Pancreas (tissue), 10 donors: Measurements from ENCODE around the gene MAPK1. TPM values are rescaled to one million over a fixed set of nuclear protein-coding genes. Genes with fewer than 3 reads are reported as not detected.
A peak's percentile ranks its signal among the peaks of the same experiment; 100 is the strongest.

ENCODE experiments used
- ATAC-seq, 4 donors: fragments of 200-7000 bp; cut with Tn5 transposase; one replicate each; pipeline versions ENCODE4 v1.8.0 to v1.9.1; 2020; ENCODE audit warnings: mild to moderate bottlenecking in 4 of 4, moderate library complexity in 4 of 4
- DNase-seq, 6 donors: peaks; one replicate each; pipeline ENCODE4 v3.0.0-alpha.2; 2020
- FAIRE-seq: peaks from 2 replicates; lab custom pipeline; 2012; peaks lifted over from hg19 to GRCh38; lab: Jason Lieb, UNC
- H3K27ac ChIP-seq, 4 donors: fragments of 200-600 bp; sonication (generic); 1 replicate in 3 of 4; 2 replicates in 1 of 4; pipeline versions ENCODE4 v1.5.0 to v1.8.0; 2020
- H3K27me3 ChIP-seq, 4 donors: fragments of 200-600 bp; one replicate each; pipeline ENCODE4 v1.8.0; 2021
- H3K36me3 ChIP-seq, 3 donors: fragments of 200-600 bp; sonication (generic) in 1 of 3; one replicate each; pipeline versions ENCODE4 v1.5.0 to v1.8.0; 2020 to 2021
- H3K4me1 ChIP-seq, 3 donors: fragments of 200-600 bp; one replicate each; pipeline ENCODE4 v1.8.0; 2021
- H3K4me3 ChIP-seq, 4 donors: fragments of 200-600 bp; sonication (generic) in 2 of 4; one replicate each; pipeline versions ENCODE4 v1.5.0 to v1.8.0; 2020 to 2021
- H3K9me3 ChIP-seq, 4 donors: fragments of 200-600 bp; one replicate each; pipeline ENCODE4 v1.8.0; 2021
- WGBS, 2 donors: extraction: QIAGEN DNeasy Blood & Tissue Kit; methylation state at CpG; one replicate each; pipeline ENCODE4 v1.1.7; 2013; 5-methylcytosine and 5-hydroxymethylcytosine counted together
- intact Hi-C, 3 donors: fragments of 100-400 bp; cut with DNase I; formaldehyde crosslinking; loops; one replicate each; pipeline versions ENCODE4 v1.11.1 to v1.14.2; 2022
- polyA plus RNA-seq, 2 donors: library from polyadenylated mRNA; stranded (reverse); fragments of 200-250 nt; gene quantifications; one replicate each; pipeline ENCODE4 v1.2.3, GENCODE V29; 2013
- total RNA-seq, 6 donors: library from RNA; stranded (reverse); fragmentation: NEBNext Ultra II Directional in 4 of 6; extraction: Animal tissue kit (Norgen Biotek cat#: 25700) in 4 of 6; gene quantifications; one replicate each; pipeline versions ENCODE4 v1.2.1 to v1.2.4, GENCODE V29; 2021 to 2023
- TF ChIP-seq, protein P1 (sequence below), 4 donors: fragments of 200-600 bp; sonication (generic) in 3 of 4; IDR thresholded peaks; one replicate each; pipeline versions ENCODE4 v1.5.0 to v1.8.0; 2021; ENCODE audit warnings: antibody characterized with exemption in 4 of 4
- donor health status: healthy with polysubstance abuse.
- donor health status: DM: no; HTN: no; CAD: no; lungs with moderate emphysema.
- donor health status: DM: no; HTN: no; CAD: no.
- donor health status: control.
- donor health status: control.
- donor health status: Bipolar disorder and iron deficiency.
- donor health status: DM: yes; HTN: yes; CAD: no.
- donor health status: DM: no; HTN: no; CAD: no.
- donor health status: DM: no; HTN: no; CAD: no.
- donor health status: DM: yes; HTN: yes; CAD: no.

Gene MAPK1
- total and polyA plus RNA-seq, 8 donors = 7.0 to 85.7 (median 66.4) TPM

DNA sequence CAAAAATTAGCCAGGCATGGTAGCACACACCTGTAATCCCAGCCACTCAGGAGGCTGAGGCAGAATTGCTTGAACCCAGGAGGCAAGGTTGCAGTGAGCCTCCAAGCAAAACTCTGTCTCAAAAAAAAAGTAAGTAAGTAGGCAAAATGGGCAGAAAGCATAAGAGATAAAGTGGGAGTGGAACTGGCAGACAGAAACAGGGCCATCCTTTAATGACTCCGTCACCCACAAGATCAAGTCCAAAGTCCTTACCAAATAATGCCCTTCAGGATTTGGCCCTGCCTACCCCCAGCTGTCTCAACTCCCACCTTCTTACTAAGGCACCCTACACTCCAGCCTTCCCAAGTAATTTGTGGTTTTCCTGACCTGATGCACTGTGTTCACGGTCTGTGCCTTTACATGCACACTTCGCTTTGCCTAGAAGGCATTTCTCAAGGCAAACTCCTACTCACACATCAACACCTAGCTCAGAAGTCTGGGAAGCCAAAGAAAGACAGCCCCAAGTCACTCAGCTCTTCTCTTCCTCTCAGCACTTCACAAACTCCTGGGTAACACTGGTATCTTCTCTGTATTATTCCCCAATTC is 6.1 kb downstream of the MAPK1 start:
- DNase-seq = no peak
- ATAC-seq = peak; percentile 15 to 35 (median 20)
- intact Hi-C loops = no loop called here
- TF ChIP-seq, protein P1, sequence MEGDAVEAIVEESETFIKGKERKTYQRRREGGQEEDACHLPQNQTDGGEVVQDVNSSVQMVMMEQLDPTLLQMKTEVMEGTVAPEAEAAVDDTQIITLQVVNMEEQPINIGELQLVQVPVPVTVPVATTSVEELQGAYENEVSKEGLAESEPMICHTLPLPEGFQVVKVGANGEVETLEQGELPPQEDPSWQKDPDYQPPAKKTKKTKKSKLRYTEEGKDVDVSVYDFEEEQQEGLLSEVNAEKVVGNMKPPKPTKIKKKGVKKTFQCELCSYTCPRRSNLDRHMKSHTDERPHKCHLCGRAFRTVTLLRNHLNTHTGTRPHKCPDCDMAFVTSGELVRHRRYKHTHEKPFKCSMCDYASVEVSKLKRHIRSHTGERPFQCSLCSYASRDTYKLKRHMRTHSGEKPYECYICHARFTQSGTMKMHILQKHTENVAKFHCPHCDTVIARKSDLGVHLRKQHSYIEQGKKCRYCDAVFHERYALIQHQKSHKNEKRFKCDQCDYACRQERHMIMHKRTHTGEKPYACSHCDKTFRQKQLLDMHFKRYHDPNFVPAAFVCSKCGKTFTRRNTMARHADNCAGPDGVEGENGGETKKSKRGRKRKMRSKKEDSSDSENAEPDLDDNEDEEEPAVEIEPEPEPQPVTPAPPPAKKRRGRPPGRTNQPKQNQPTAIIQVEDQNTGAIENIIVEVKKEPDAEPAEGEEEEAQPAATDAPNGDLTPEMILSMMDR (IDR thresholded peaks at IDR 0.05) = no peak
- no peak overlapping the region for H3K4me3 ChIP-seq
- no peaks in the 10 kb centered on the region for H3K27me3 ChIP-seq
- H3K9me3 ChIP-seq = no peaks in the 10 kb centered on the region
- no peak overlapping the region for H3K27ac ChIP-seq
- peaks cover 36 to 75% (median 37%) of the 10 kb centered on the region in 3 donors for H3K4me1 ChIP-seq
- WGBS, 2 donors = 41 to 53% methylated on average over 3 of the region's 3 CpGs
- no peak for FAIRE-seq
- no peaks in the 10 kb centered on the region for H3K36me3 ChIP-seq

DNA sequence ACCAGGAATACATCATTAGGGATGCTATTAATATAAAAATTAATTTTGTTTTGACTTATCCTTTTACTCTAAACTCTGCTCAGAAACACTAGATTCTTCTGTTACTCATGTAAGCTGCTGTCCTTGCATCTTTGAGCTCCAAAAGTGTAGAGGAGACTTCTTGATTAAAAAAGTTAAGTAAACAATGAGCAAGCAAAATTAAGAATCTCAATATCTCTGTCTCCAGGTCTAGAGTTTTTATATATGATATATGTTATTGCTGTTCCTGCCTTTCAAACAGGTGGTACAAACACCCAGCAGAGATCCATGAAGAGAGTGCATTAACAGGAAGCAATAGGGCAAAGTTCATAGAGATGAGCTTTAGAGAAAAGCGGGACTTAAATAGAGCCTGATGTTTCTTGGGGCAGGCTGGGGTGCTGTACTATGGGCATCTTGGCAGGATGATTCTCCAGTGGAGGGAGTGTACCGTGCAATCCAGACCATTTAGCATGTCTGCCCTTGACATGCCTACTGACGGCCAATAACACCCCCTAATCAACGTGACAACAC is 6.9 kb downstream of the MAPK1 start:
- FAIRE-seq = no peak
- H3K36me3 ChIP-seq = no peaks in the 10 kb centered on the region
- no peak overlapping the region for H3K4me3 ChIP-seq
- H3K4me1 ChIP-seq = peaks cover 34 to 72% (median 36%) of the 10 kb centered on the region in 3 donors
- no peak for DNase-seq
- no peak overlapping the region for H3K27ac ChIP-seq
- WGBS, 2 donors = 49 to 54% methylated on average over 4 of the region's 4 CpGs
- no peaks in the 10 kb centered on the region for H3K9me3 ChIP-seq
- ATAC-seq = no peak
- H3K27me3 ChIP-seq = no peaks in the 10 kb centered on the region
- TF ChIP-seq, protein P1 (IDR thresholded peaks at IDR 0.05) = no peak
- intact Hi-C loops = no loop called here

DNA sequence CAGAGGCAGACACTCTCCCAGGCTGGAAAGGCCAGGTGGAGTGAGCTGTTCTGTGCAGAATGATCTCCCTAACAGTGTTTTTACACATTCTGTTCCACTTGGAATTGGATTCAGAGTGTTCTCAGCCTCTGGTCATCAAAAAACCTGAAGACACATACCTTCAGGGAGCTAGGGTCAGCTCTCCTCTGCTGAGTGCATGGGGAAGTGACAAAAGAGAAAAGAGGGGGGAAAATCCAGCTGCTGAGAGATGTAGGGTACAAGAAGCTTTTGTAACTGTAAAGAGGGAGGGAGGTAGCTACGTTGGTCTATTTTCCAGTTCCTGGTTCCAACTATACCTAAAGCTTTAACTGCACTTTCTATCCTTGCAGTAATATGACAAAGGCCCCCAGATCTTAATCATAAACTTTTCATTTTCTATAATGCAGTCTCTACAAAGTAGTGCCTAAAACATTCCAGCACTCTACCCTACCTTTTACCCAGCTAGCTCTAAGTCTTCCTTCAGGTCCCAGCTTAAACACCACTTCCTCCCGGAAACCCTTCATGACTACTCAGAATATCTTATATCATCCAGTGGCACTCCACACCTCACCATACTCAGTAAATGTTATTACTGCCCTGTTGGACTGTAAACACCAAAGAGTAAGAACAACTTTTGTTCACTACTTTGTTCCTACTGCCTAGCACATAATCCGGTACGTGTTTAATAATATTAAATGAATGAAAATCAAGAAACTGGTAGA is 9.2 kb downstream of the MAPK1 start:
- no peak overlapping the region for H3K4me3 ChIP-seq
- DNase-seq (no peak), ATAC-seq (peak in 2 of 4 donors; percentile 17 to 28), FAIRE-seq (no peak)
- no peaks in the 10 kb centered on the region for H3K27me3 ChIP-seq
- no peaks in the 10 kb centered on the region for H3K36me3 ChIP-seq
- H3K27ac ChIP-seq = peak overlapping the region in 2 of 4 donors; percentile 3 to 31
- WGBS, 2 donors = 56 to 66% methylated on average over 4 of the region's 4 CpGs
- TF ChIP-seq, protein P1 (IDR thresholded peaks at IDR 0.05) = no peak
- intact Hi-C loops = no loop called here
- peaks cover 27 to 64% (median 33%) of the 10 kb centered on the region in 3 donors for H3K4me1 ChIP-seq
- H3K9me3 ChIP-seq = no peaks in the 10 kb centered on the region

DNA sequence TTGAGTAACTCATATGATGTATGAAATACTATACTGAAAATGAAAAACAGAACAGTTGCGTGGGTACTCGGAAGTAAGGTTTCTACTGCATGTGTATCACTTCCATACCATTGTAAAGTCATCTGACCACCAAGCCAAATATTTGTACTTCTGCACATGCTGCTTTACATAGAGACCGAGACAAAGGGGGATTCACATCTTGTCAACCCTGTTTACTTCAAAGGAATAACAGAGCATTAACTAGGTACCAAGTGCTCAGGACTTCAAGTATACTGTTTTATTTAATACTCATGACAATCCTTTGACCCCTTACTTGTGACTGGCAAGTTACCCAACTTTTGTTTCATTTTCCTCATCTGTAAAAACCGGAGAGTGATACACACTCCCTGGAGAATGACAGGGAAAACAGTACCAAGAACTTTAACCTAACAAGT is 9.9 kb downstream of the MAPK1 start:
- 27 to 40% methylated on average over 4 of the region's 4 CpGs for WGBS, 2 donors
- H3K4me3 ChIP-seq = no peak overlapping the region
- H3K27ac ChIP-seq = peak overlapping the region in 2 of 4 donors; percentile 3 to 31
- TF ChIP-seq, protein P1 (IDR thresholded peaks at IDR 0.05) = no peak
- no peaks in the 10 kb centered on the region for H3K9me3 ChIP-seq
- FAIRE-seq (no peak), DNase-seq (no peak), ATAC-seq (peak in 1 of 4 donors; percentile 13)
- no peaks in the 10 kb centered on the region for H3K36me3 ChIP-seq
- H3K4me1 ChIP-seq = peaks cover 23 to 60% (median 31%) of the 10 kb centered on the region in 3 donors
- intact Hi-C loops = no loop called here
- H3K27me3 ChIP-seq = no peaks in the 10 kb centered on the region
